ENCODE results near the gene CFHR1.

DNA sequence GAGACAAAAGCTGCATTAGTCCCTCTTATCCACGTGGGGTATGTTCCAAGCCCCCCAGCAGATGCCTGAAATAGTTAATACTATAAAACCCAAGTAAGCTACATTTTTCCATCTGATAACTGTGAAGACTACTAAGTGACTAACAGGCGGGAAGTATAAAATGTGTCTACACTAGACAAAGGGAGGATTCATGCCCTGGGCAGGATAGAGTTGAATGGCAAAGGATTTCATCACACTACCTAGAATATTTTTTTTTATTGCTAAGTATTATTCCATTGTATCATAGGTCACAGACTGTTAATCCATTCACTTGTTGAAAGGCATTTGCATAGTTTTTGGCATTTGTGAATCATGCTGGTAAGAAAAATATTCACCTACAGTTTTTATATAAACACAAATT, 41.9 kb downstream of the CFHR1 start:
- TF ChIP-seq, protein P1, sequence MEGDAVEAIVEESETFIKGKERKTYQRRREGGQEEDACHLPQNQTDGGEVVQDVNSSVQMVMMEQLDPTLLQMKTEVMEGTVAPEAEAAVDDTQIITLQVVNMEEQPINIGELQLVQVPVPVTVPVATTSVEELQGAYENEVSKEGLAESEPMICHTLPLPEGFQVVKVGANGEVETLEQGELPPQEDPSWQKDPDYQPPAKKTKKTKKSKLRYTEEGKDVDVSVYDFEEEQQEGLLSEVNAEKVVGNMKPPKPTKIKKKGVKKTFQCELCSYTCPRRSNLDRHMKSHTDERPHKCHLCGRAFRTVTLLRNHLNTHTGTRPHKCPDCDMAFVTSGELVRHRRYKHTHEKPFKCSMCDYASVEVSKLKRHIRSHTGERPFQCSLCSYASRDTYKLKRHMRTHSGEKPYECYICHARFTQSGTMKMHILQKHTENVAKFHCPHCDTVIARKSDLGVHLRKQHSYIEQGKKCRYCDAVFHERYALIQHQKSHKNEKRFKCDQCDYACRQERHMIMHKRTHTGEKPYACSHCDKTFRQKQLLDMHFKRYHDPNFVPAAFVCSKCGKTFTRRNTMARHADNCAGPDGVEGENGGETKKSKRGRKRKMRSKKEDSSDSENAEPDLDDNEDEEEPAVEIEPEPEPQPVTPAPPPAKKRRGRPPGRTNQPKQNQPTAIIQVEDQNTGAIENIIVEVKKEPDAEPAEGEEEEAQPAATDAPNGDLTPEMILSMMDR (IDR thresholded peaks at IDR 0.05; ENCODE audit: poor library complexity) = no peak
- TF ChIP-seq EZH2phosphoT487 (IDR thresholded peaks at IDR 0.05; ENCODE audit: low read depth, severe bottlenecking, unreplicated experiment) (no peak), EZH2 (IDR thresholded peaks at IDR 0.05; ENCODE audit: borderline replicate concordance) (no peak)

All from hepatocyte (in vitro differentiated cells).